Activated naive CD8-positive, alpha-beta T cell treated with anti-CD3 and anti-CD28 coated beads, Interleukin-2, amount 50 U/mL, for 16 hours (primary cell): Measurements from ENCODE around the gene MMP13.
"Not testable (repeated sequence)": the region's sequence is repeated elsewhere in the genome, so short reads cannot be mapped to it uniquely, and the experiment has no call there.

Source experiments
- DNase-seq: peaks from one replicate; pipeline ENCODE4 v3.0.0-alpha.2; 2020; ENCODE audit warnings: low read depth, low spot score

The MMP13 gene

GRCh38 chr11:102936864-102937509 lies 18.5 kb downstream of the MMP13 start:
- no peak for DNase-seq

- no peak for DNase-seq
These were observed 20.0 kb downstream of the MMP13 start for GRCh38 chr11:102935514-102935913.

- DNase-seq: no peak
These were observed 20.8 kb downstream of the MMP13 start for GRCh38 chr11:102934735-102935134.

GRCh38 chr11:102933627-102934026 lies 21.9 kb downstream of the MMP13 start:
- DNase-seq: no peak

GRCh38 chr11:102932678-102933077 lies 22.9 kb downstream of the MMP13 start:
- DNase-seq: no peak

GRCh38 chr11:102930451-102930850 lies 25.1 kb downstream of the MMP13 start:
- DNase-seq: no peak

GRCh38 chr11:102929972-102930371 lies 25.6 kb downstream of the MMP13 start:
- no peak for DNase-seq

- no peak for DNase-seq
These were observed 26.4 kb downstream of the MMP13 start for GRCh38 chr11:102929166-102929565.

GRCh38 chr11:102928247-102928646 lies 27.3 kb downstream of the MMP13 start:
- DNase-seq: no peak

GRCh38 chr11:102927624-102927990 lies 27.9 kb downstream of the MMP13 start:
- DNase-seq: no peak

GRCh38 chr11:102926961-102927623 lies 28.4 kb downstream of the MMP13 start:
- no peak for DNase-seq

- no peak for DNase-seq
These were observed 29.0 kb downstream of the MMP13 start for GRCh38 chr11:102926517-102926916.

GRCh38 chr11:102925988-102926387 lies 29.5 kb downstream of the MMP13 start:
- no peak for DNase-seq

- no peak for DNase-seq
These were observed 30.6 kb downstream of the MMP13 start for GRCh38 chr11:102924851-102925380.

- DNase-seq: no peak
These were observed 33.8 kb downstream of the MMP13 start for GRCh38 chr11:102921587-102922220.

- DNase-seq: no peak
These were observed 35.3 kb downstream of the MMP13 start for GRCh38 chr11:102920118-102920684.

- no peak for DNase-seq
These were observed 40.5 kb downstream of the MMP13 start for GRCh38 chr11:102915044-102915375.

- no peak for DNase-seq
These were observed 41.1 kb downstream of the MMP13 start for GRCh38 chr11:102914238-102915043.

GRCh38 chr11:102912482-102912830 lies 43.1 kb downstream of the MMP13 start:
- no peak for DNase-seq

- DNase-seq: no peak
These were observed 43.6 kb downstream of the MMP13 start for GRCh38 chr11:102911758-102912481.

GRCh38 chr11:102905848-102906247 lies 49.7 kb downstream of the MMP13 start:
- DNase-seq: not testable (repeated sequence)
